ENCODE measurements around the gene ISG15.

- TF ChIP-seq CTCF (conservative IDR thresholded peaks at IDR 0.05; ENCODE audit: low read length) (no peak), EZH2phosphoT487 (IDR thresholded peaks at IDR 0.05; ENCODE audit: borderline replicate concordance) (no peak)
These were observed 48.4 kb upstream of the ISG15 start for GRCh38 chr1:964691-965525.

Measured in Loucy (cell line).